Umbilical cord (tissue), 1 donor: Measurements from ENCODE around the gene NCR2. TPM values are rescaled to one million over a fixed set of nuclear protein-coding genes. Genes with fewer than 3 reads are reported as not detected.

ENCODE experiments used
- total RNA-seq: library from RNA; depleted of rRNA; stranded (reverse); fragments of >200 nt; gene quantifications from one replicate; pipeline ENCODE4 v1.2.3, GENCODE V29; 2014; ENCODE audit warnings: low replicate concordance; ENCODE audit not compliant: insufficient read depth

The NCR2 gene
- total RNA-seq, 1 donor from 2014 or later = not detected

Other genes with a start within 250 kb of the NCR2 start
- gene TREML1, start 181.3 kb upstream of the NCR2 start, total RNA-seq = 5.1 TPM
- gene TREM2, start 172.5 kb upstream of the NCR2 start, total RNA-seq = 11.6 TPM
- 0.72 TPM for gene TREML2, start 134.5 kb upstream of the NCR2 start, total RNA-seq
- 0.48 TPM for gene TREML4, start 107.3 kb upstream of the NCR2 start, total RNA-seq
- gene TREM1, start 48.9 kb upstream of the NCR2 start, total RNA-seq = 1.7 TPM
- 0.72 TPM for gene FOXP4, start 210.8 kb downstream of the NCR2 start, total RNA-seq